GM23338 (cell line): Measurements from ENCODE around the gene TBRG4. TPM values are rescaled to one million over a fixed set of nuclear protein-coding genes. Genes with fewer than 3 reads are reported as not detected.

Experiments
- ATAC-seq: fragments of 200-7000 bp; cut with Tn5 transposase; 3 replicates; pipeline ENCODE4 v1.9.1; 2020
- DNase-seq: peaks from one replicate; pipeline ENCODE4 v3.0.0-alpha.2; 2015; ENCODE audit warnings: low spot score
- H2AFZ ChIP-seq: fragments of 200-600 bp; sonication (generic); 2 replicates; pipeline ENCODE4 v1.8.0; 2016; ENCODE audit warnings: antibody characterized with exemption, mild to moderate bottlenecking, moderate library complexity
- H3F3A ChIP-seq: fragments of 200-600 bp; sonication (generic); replicated peaks from 2 replicates; pipeline ENCODE4 v1.8.0; 2017; ENCODE audit warnings: antibody characterized with exemption, mixed run types, low read depth
- H3K27ac ChIP-seq: fragments of 200-600 bp; sonication (generic); 2 replicates; pipeline ENCODE4 v1.6.1; 2016; ENCODE audit warnings: low read depth
- H3K27me3 ChIP-seq: fragments of 200-600 bp; sonication (generic); 2 replicates; pipeline ENCODE4 v1.8.0; 2016; ENCODE audit warnings: mild to moderate bottlenecking, mixed run types, moderate library complexity; ENCODE audit not compliant: insufficient read depth
- H3K36me3 ChIP-seq: fragments of 200-600 bp; sonication (generic); 2 replicates; pipeline ENCODE4 v1.8.0; 2016; ENCODE audit warnings: mild to moderate bottlenecking; ENCODE audit not compliant: insufficient read depth
- H3K4me1 ChIP-seq: fragments of 200-600 bp; sonication (generic); 2 replicates; pipeline ENCODE4 v1.8.0; 2016; ENCODE audit warnings: mild to moderate bottlenecking, moderate library complexity; ENCODE audit not compliant: insufficient read depth
- H3K4me2 ChIP-seq: fragments of 200-600 bp; sonication (generic); 2 replicates; pipeline ENCODE4 v1.7.1; 2017; ENCODE audit warnings: mixed run types
- H3K4me3 ChIP-seq: fragments of 200-600 bp; sonication (generic); 2 replicates; pipeline ENCODE4 v1.6.1; 2016; ENCODE audit warnings: mixed run types
- H3K79me2 ChIP-seq: fragments of 200-600 bp; sonication (generic); replicated peaks from 2 replicates; pipeline ENCODE4 v1.8.0; 2017; ENCODE audit warnings: mild to moderate bottlenecking; ENCODE audit not compliant: insufficient read depth
- H3K9me2 ChIP-seq: fragments of 200-600 bp; sonication (generic); 2 replicates; pipeline ENCODE4 v1.8.0; 2017; ENCODE audit not compliant: insufficient read depth
- H4K20me1 ChIP-seq: fragments of 200-600 bp; sonication (generic); replicated peaks from 2 replicates; pipeline ENCODE4 v1.8.0; 2017; ENCODE audit warnings: mild to moderate bottlenecking; ENCODE audit not compliant: insufficient read depth
- H3K27ac Mint-ChIP-seq: 2 replicates; pipeline ENCODE4 v1.8.0; 2020; ENCODE audit warnings: inconsistent platforms, mild to moderate bottlenecking, moderate library complexity, mixed read lengths
- H3K27me3 Mint-ChIP-seq: 3 replicates; pipeline ENCODE4 v1.8.0; 2022; ENCODE audit warnings: low read depth, mild to moderate bottlenecking, moderate library complexity, mixed read lengths, inconsistent platforms; ENCODE audit not compliant: insufficient read depth, poor library complexity
- H3K36me3 Mint-ChIP-seq: 3 replicates; pipeline ENCODE4 v1.8.0; 2021; ENCODE audit warnings: low read depth, mild to moderate bottlenecking, inconsistent platforms, moderate library complexity, mixed read lengths
- H3K4me1 Mint-ChIP-seq: 3 replicates; pipeline ENCODE4 v1.8.0; 2020; ENCODE audit warnings: mild to moderate bottlenecking, inconsistent platforms, mixed read lengths
- H3K4me3 Mint-ChIP-seq: 3 replicates; pipeline ENCODE4 v1.8.0; 2021; ENCODE audit warnings: moderate library complexity, mild to moderate bottlenecking, inconsistent platforms, mixed read lengths
- H3K9me3 Mint-ChIP-seq: 3 replicates; pipeline ENCODE4 v1.8.0; 2020; ENCODE audit warnings: moderate library complexity, mild to moderate bottlenecking, inconsistent platforms, mixed read lengths
- CREB1 ChIP-seq: fragments of 250-450 bp; sonication (Bioruptor Pico); IDR thresholded peaks from 2 replicates; pipeline ENCODE4 v1.5.0; 2020; ENCODE audit warnings: low read depth, mild to moderate bottlenecking, moderate library complexity
- CTCF ChIP-seq, 2 experiments: fragments of 200-600 bp in 1 of 2; sonication (generic) in 1 of 2; conservative IDR thresholded peaks; 2 replicates each; pipeline versions ENCODE4 v1.5.1 to v1.6.1; 2016 to 2017; ENCODE audit warnings: antibody characterized with exemption in 2 of 2, low read depth in 2 of 2, mild to moderate bottlenecking in 2 of 2, moderate library complexity in 1 of 2
- ETS1 ChIP-seq: IDR thresholded peaks from 2 replicates; pipeline ENCODE4 v1.6.1; 2016; ENCODE audit warnings: antibody characterized with exemption
- EZH2phosphoT487 ChIP-seq: fragments of 200-600 bp; sonication (generic); IDR thresholded peaks from one replicate; pipeline ENCODE4 v1.8.1; 2018; ENCODE audit warnings: antibody characterized with exemption; ENCODE audit not compliant: unreplicated experiment
- JUNB ChIP-seq: IDR thresholded peaks from one replicate; pipeline ENCODE4 v1.6.1; 2016; ENCODE audit warnings: antibody characterized with exemption; ENCODE audit not compliant: unreplicated experiment
- NANOG ChIP-seq: IDR thresholded peaks from 2 replicates; pipeline ENCODE4 v1.6.1; 2016; ENCODE audit warnings: antibody characterized with exemption, borderline replicate concordance
- POLR2AphosphoS5 ChIP-seq: IDR thresholded peaks from 2 replicates; pipeline ENCODE4 v1.6.1; 2016; ENCODE audit warnings: antibody characterized with exemption, low read depth
- REST ChIP-seq: IDR thresholded peaks from one replicate; pipeline ENCODE4 v1.6.1; 2018; ENCODE audit warnings: antibody characterized with exemption; ENCODE audit not compliant: unreplicated experiment
- ZNF114 ChIP-seq: fragments of 250-450 bp; sonication (Bioruptor Pico); IDR thresholded peaks from 2 replicates; pipeline ENCODE4 v1.5.0; 2020; ENCODE audit warnings: mild to moderate bottlenecking, moderate library complexity
- ZNF462 ChIP-seq: fragments of 250-450 bp; sonication (Bioruptor Pico); IDR thresholded peaks from 2 replicates; pipeline ENCODE4 v1.5.0; 2020; ENCODE audit warnings: mild to moderate bottlenecking, moderate library complexity
- polyA plus RNA-seq: library from polyadenylated mRNA; unstranded; fragments of >200 nt; fragmentation: Nextera tagmentation; extraction: Ambion mirVana; gene quantifications from 2 replicates; pipeline ENCODE4 v1.2.1, GENCODE V29; 2016
- total RNA-seq: library from RNA; depleted of rRNA; stranded (reverse); fragments of >200 nt; shearing (Covaris generic); gene quantifications from 2 replicates; pipeline ENCODE4 v1.2.3, GENCODE V29; 2014

The TBRG4 gene
- total and polyA plus RNA-seq, 2 experiments from 2014 or later = 72.5 to 162 TPM

DNA sequence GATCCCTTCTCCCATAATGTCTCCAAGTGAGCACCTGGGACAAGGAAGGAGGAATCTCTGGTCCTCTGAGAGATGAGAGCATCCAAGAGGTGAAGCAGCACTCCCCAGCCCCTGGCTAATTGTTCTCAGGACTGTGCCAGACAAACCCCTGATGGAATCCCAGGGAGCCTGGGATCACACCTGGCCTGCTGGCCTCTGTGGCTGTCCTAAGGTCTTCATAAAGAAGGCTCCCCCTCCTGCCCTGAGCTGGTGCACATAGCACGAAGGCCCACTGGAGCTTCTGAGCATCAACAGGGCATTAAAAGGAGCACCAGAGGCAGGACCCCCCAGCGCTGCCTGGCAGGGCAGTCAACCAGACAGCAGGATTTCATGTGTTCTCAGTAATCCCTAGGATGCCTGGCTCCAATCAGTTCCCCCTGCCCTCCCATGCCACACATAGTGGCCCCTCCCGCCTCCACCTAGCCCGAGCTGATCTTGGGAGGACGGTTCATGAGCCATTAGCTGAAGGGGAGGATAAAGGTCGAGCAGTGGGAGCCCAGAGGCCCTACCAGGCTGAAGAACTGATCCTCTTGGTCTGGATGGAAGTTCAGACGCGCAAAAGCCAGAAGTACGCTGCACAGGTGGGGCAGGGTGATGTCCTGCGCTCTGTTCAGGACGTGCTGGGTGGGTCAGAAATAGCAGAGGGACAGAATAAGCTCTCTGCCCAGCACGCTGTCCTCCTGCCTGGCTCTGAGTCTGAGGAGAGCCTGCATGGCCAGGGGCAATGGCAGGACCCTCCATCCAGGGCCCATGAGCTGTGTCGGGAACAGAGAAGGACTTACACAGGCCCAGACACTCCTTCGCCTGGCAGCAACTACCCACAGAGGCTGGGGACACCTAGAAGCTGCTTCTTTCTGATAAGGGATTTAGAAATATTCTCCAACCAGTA, 8.4 kb downstream of the TBRG4 start:
- H3K27ac ChIP-seq = no peak overlapping the region
- no peaks in the 10 kb centered on the region for H3K9me3 Mint-ChIP-seq
- peaks cover 50% of the 10 kb centered on the region for H3K36me3 ChIP-seq
- ATAC-seq (no peak), DNase-seq (no peak)
- H3K27me3 Mint-ChIP-seq = peaks cover 9% of the 10 kb centered on the region
- H3K27me3 ChIP-seq = no peaks in the 10 kb centered on the region
- no peak overlapping the region for H2AFZ ChIP-seq
- H3K4me3 ChIP-seq = no peak overlapping the region
- no peaks in the 10 kb centered on the region for H3K9me2 ChIP-seq
- H3F3A ChIP-seq = peaks cover 14% of the 10 kb centered on the region; the same call in 1 of the 2 replicates
- peaks cover 21% of the 10 kb centered on the region for H3K79me2 ChIP-seq
- H4K20me1 ChIP-seq = peaks cover 41% of the 10 kb centered on the region
- no peaks in the 10 kb centered on the region for H3K4me1 Mint-ChIP-seq
- H3K27ac Mint-ChIP-seq = no peak overlapping the region
- no peak overlapping the region for H3K4me2 ChIP-seq
- no peak overlapping the region for H3K4me3 Mint-ChIP-seq
- TF ChIP-seq ZNF462 (CRISPR knock-in tag) (no peak), CTCF (conservative IDR thresholded peaks at IDR 0.05; ENCODE audit: low read depth in 2 of 2) (no peak), EZH2phosphoT487 (no peak), CREB1 (no peak), POLR2AphosphoS5 (no peak), ETS1 (no peak), NANOG (no peak), REST (no peak), JUNB (no peak), ZNF114 (CRISPR knock-in tag) (no peak)
- peaks cover 84% of the 10 kb centered on the region for H3K36me3 Mint-ChIP-seq
- H3K4me1 ChIP-seq = no peaks in the 10 kb centered on the region
